GM12878 (cell line): Measurements from ENCODE around the gene PRDX1. TPM values are rescaled to one million over a fixed set of nuclear protein-coding genes. Genes with fewer than 3 reads are reported as not detected.

Experiments used
- ASH2L ChIP-seq: fragments of 300-600, 200-600 bp; sonication (generic); IDR thresholded peaks from 2 replicates; pipeline ENCODE4 v1.6.1; 2017; ENCODE audit warnings: low read depth, mild to moderate bottlenecking, borderline replicate concordance
- ATF3 ChIP-seq: IDR thresholded peaks from 2 replicates; pipeline ENCODE4 v1.6.1; 2011; ENCODE audit warnings: low read depth, mild to moderate bottlenecking, low read length, moderate library complexity, borderline replicate concordance; ENCODE audit errors: extremely low read depth
- ATF7 ChIP-seq: fragments of 450-650 bp; IDR thresholded peaks from 2 replicates; pipeline ENCODE4 v1.6.1; 2016; ENCODE audit warnings: low read depth, mild to moderate bottlenecking
- BACH1 ChIP-seq: fragments of 450-650 bp; IDR thresholded peaks from 2 replicates; pipeline ENCODE4 v1.6.1; 2017; ENCODE audit warnings: mild to moderate bottlenecking, borderline replicate concordance
- BCL11A ChIP-seq: IDR thresholded peaks from 2 replicates; pipeline ENCODE4 v1.6.1; 2011; ENCODE audit warnings: low read depth, low read length
- CBX3 ChIP-seq: fragments of 200-600 bp; sonication (generic); IDR thresholded peaks from 2 replicates; pipeline ENCODE4 v1.6.1; 2016; ENCODE audit warnings: low read depth, borderline replicate concordance
- GATAD2B ChIP-seq: fragments of 450-650 bp; conservative IDR thresholded peaks from 2 replicates; pipeline ENCODE4 v1.6.1; 2017; ENCODE audit warnings: low read depth, mild to moderate bottlenecking, moderate library complexity
- IKZF1 ChIP-seq: fragments of 450-650 bp; conservative IDR thresholded peaks from 2 replicates; pipeline ENCODE4 v1.6.1; 2017; ENCODE audit warnings: antibody characterized with exemption, mild to moderate bottlenecking
- IKZF2 ChIP-seq, 2 experiments: fragments of 450-650 bp; IDR thresholded peaks; 2 replicates each; pipeline ENCODE4 v1.6.1; 2017; ENCODE audit warnings: mild to moderate bottlenecking in 2 of 2, moderate library complexity in 2 of 2
- KLF5 ChIP-seq: fragments of 450-650 bp; IDR thresholded peaks from 2 replicates; pipeline ENCODE4 v1.6.1; 2014; ENCODE audit warnings: mild to moderate bottlenecking; ENCODE audit not compliant: partially characterized antibody
- MYB ChIP-seq: fragments of 150-350 bp; IDR thresholded peaks from 2 replicates; pipeline ENCODE4 v1.6.1; 2014; ENCODE audit warnings: mild to moderate bottlenecking, low read depth, low read length, borderline replicate concordance
- MYC ChIP-seq: IDR thresholded peaks from 2 replicates; pipeline ENCODE4 v1.6.1; 2011; ENCODE audit warnings: mild to moderate bottlenecking, low read length, moderate library complexity, inconsistent platforms; ENCODE audit not compliant: insufficient read depth, insufficient replicate concordance, insufficient read length, severe bottlenecking
- NR2C1 ChIP-seq: fragments of 450-650 bp; IDR thresholded peaks from 2 replicates; pipeline ENCODE4 v1.6.1; 2017; ENCODE audit warnings: antibody characterized with exemption, mild to moderate bottlenecking, moderate library complexity
- NR2C2 ChIP-seq: IDR thresholded peaks from 2 replicates; pipeline ENCODE4 v1.6.1; 2011; ENCODE audit warnings: borderline replicate concordance, low read depth; ENCODE audit not compliant: control insufficient read depth, insufficient read length
- NR2F1 ChIP-seq: fragments of 450-650 bp; conservative IDR thresholded peaks from 2 replicates; pipeline ENCODE4 v1.6.1; 2017; ENCODE audit warnings: mild to moderate bottlenecking
- POU2F2 ChIP-seq: IDR thresholded peaks from 3 replicates; pipeline ENCODE4 v1.6.1; 2011; ENCODE audit warnings: low read depth, mild to moderate bottlenecking, low read length, borderline replicate concordance
- RAD21 ChIP-seq: IDR thresholded peaks from 2 replicates; pipeline ENCODE4 v1.6.1; 2011; ENCODE audit warnings: mild to moderate bottlenecking, low read depth, low read length, moderate library complexity; ENCODE audit not compliant: insufficient read depth
- RB1 ChIP-seq: fragments of 450-650 bp; formaldehyde crosslinking; IDR thresholded peaks from 2 replicates; pipeline ENCODE4 v1.6.1; 2017; ENCODE audit warnings: mild to moderate bottlenecking, borderline replicate concordance
- RCOR1 ChIP-seq: conservative IDR thresholded peaks from 2 replicates; pipeline ENCODE4 v1.6.1; 2012; ENCODE audit warnings: low read depth, low read length, improper control_type of control experiment
- RELB ChIP-seq: fragments of 450-650 bp; IDR thresholded peaks from 2 replicates; pipeline ENCODE4 v1.6.1; 2017; ENCODE audit warnings: low read depth, mild to moderate bottlenecking, moderate library complexity
- RFX5 ChIP-seq: IDR thresholded peaks from 2 replicates; pipeline ENCODE4 v1.6.1; 2011; ENCODE audit warnings: low read depth, low read length, improper control_type of control experiment
- RUNX3 ChIP-seq: IDR thresholded peaks from 2 replicates; pipeline ENCODE4 v1.6.1; 2012; ENCODE audit warnings: low read length, inconsistent platforms
- SIX5 ChIP-seq: IDR thresholded peaks from 2 replicates; pipeline ENCODE4 v1.6.1; 2011; ENCODE audit warnings: mild to moderate bottlenecking, low read depth, low read length, moderate library complexity; ENCODE audit not compliant: severe bottlenecking
- SMAD5 ChIP-seq: IDR thresholded peaks from 2 replicates; pipeline ENCODE4 v1.6.1; 2016; ENCODE audit warnings: antibody characterized with exemption, low read depth
- SMARCA5 ChIP-seq: fragments of 450-650 bp; IDR thresholded peaks from 2 replicates; pipeline ENCODE4 v1.6.1; 2017; ENCODE audit warnings: mild to moderate bottlenecking
- SREBF1 ChIP-seq: IDR thresholded peaks from 2 replicates; pipeline ENCODE4 v1.6.1; 2012; ENCODE audit warnings: mild to moderate bottlenecking, low read length
- SRF ChIP-seq, 2 experiments: IDR thresholded peaks; 2 replicates each; pipeline ENCODE4 v1.6.1; 2011; ENCODE audit warnings: low read depth in 2 of 2, low read length in 2 of 2, mild to moderate bottlenecking in 1 of 2, moderate library complexity in 1 of 2
- TBL1XR1 ChIP-seq: IDR thresholded peaks from 2 replicates; pipeline ENCODE4 v1.6.1; 2012; ENCODE audit warnings: low read depth, low read length, improper control_type of control experiment
- polyA plus RNA-seq, 11 experiments: library from polyadenylated mRNA; depleted of rRNA in 4 of 11; unstranded in 6 of 11; stranded (reverse) in 5 of 11; fragments of >200 nt; fragmentation: Nextera tagmentation in 4 of 11; fragmentation: Illumina TruSeq in 1 of 11; extraction: Ambion mirVana in 4 of 11; extraction: Trizol in 1 of 11; gene quantifications; 1 replicate in 1 of 11; 2 replicates in 10 of 11; pipeline versions ENCODE4 v1.2.1 to v1.2.3, GENCODE V29; 2011 to 2016; ENCODE audit warnings: inconsistent platforms in 2 of 11, missing spikeins in 2 of 11, low read depth in 1 of 11
- total RNA-seq, 4 experiments: library from RNA; depleted of rRNA in 3 of 4; stranded (reverse); fragments of >200 nt in 3 of 4; fragmentation: Illumina TruSeq in 1 of 4; extraction: Trizol in 1 of 4; gene quantifications; 2 replicates each; pipeline versions ENCODE4 v1.2.1 to v1.2.3, GENCODE V29; 2013 to 2021

PRDX1 gene
- total and polyA plus RNA-seq, 10 of the 15 experiments (the other 5 are each of a cell fraction or from before 2014, with no cell fraction given): 659 to 1,775 (median 811) TPM

- TF ChIP-seq RELB (peak; percentile 84; the same call in 1 of the 2 replicates), ATF3 (peak; percentile 49; the same call in 1 of the 2 replicates), GATAD2B (peak; percentile 85; the same call in 1 of the 2 replicates), MYC (peak; percentile 92), BCL11A (no peak), IKZF2 (IDR thresholded peaks at IDR 0.05) (peak in 1 of 2 experiments; percentile 69; a peak in 2 of 4 replicates), SRF (IDR thresholded peaks at IDR 0.05; ENCODE audit: low read depth in 2 of 2, low read length in 2 of 2) (0 out of 4 replicates have a peak, but pooled peaks of 1 of the 2 experiments have one; percentile 5), ASH2L (no peak), MYB (no peak), TBL1XR1 (no peak), SMARCA5 (no peak), SIX5 (no peak), CBX3 (no peak), IKZF1 (peak; percentile 79), POU2F2 (peak; percentile 50; the same call in 1 of the 3 replicates), NR2C2 (no peak), ATF7 (peak; percentile 94), KLF5 (peak; percentile 94), RUNX3 (peak; percentile 48), RFX5 (0 out of 2 replicates have a peak, but pooled peaks have one; percentile 25), RAD21 (no peak), BACH1 (peak; percentile 85; the same call in 1 of the 2 replicates), RCOR1 (0 out of 2 replicates have a peak, but pooled peaks have one; percentile 49), NR2F1 (0 out of 2 replicates have a peak, but pooled peaks have one; percentile 23), SREBF1 (peak; percentile 74), SMAD5 (peak; percentile 89), RB1 (peak; percentile 79; the same call in 1 of the 2 replicates), NR2C1 (no peak)
Measured at GRCh38 chr1:45550401-45551351, 29.0 kb upstream of the PRDX1 start, which contains the start of gene AKR1A1 (continued).
